Right cardiac atrium (tissue), 5 donors: ENCODE measurements around the gene PROS1. TPM values are rescaled to one million over a fixed set of nuclear protein-coding genes. Genes with fewer than 3 reads are reported as not detected.
"Not testable (repeated sequence)": the region's sequence is repeated elsewhere in the genome, so short reads cannot be mapped to it uniquely, and the experiment has no call there.

Experiments used
- ATAC-seq, 2 donors: fragments of 200-7000 bp; cut with Tn5 transposase; one replicate each; pipeline versions ENCODE4 v1.8.0 to v1.9.1; 2020; ENCODE audit warnings: moderate library complexity in 2 of 2, mild to moderate bottlenecking in 1 of 2
- DNase-seq, 3 donors: peaks; one replicate each; pipeline ENCODE4 v3.0.0-alpha.2; 2020
- H3K27ac ChIP-seq: one replicate; pipeline ENCODE4 v1.5.1; 2013; ENCODE audit warnings: mild to moderate bottlenecking, low read length, control low read depth, moderate library complexity
- H3K27me3 ChIP-seq: one replicate; pipeline ENCODE4 v1.6.1; 2013; ENCODE audit not compliant: control insufficient read depth, insufficient read depth
- H3K4me1 ChIP-seq: one replicate; pipeline ENCODE4 v1.6.1; 2013; ENCODE audit warnings: low read length; ENCODE audit not compliant: control insufficient read depth, insufficient read depth
- H3K4me3 ChIP-seq: one replicate; pipeline ENCODE4 v1.5.1; 2013; ENCODE audit warnings: low read length, control low read depth
- H3K9me3 ChIP-seq: one replicate; pipeline ENCODE4 v1.6.1; 2013; ENCODE audit warnings: low read length; ENCODE audit not compliant: control insufficient read depth
- WGBS: extraction: QIAGEN DNeasy Blood & Tissue Kit; methylation state at CpG from one replicate; pipeline ENCODE4 v1.1.7; 2013; 5-methylcytosine and 5-hydroxymethylcytosine counted together
- intact Hi-C, 4 donors: fragments of 100-400 bp; cut with DNase I; formaldehyde crosslinking; loops; one replicate each; pipeline versions ENCODE4 v1.11.0 to v1.14.0; 2022 to 2023
- polyA plus RNA-seq: library from polyadenylated mRNA; stranded (reverse); fragments of 200-250 nt; gene quantifications from one replicate; pipeline ENCODE4 v1.2.3, GENCODE V29; 2013
- total RNA-seq, 4 donors: library from RNA; stranded (reverse); fragmentation: NEBNext Ultra II Directional; extraction: Animal tissue kit (Norgen Biotek cat#: 25700); gene quantifications; one replicate each; pipeline ENCODE4 v1.2.1, GENCODE V29; 2021
- donor health status: healthy with polysubstance abuse.
- donor health status: DM: no; HTN: yes; CAD: no.
- donor health status: DM: no; HTN: no; CAD: no.
- donor health status: DM: no; HTN: yes; CAD: no; lungs with severe emphysema.
- donor health status: DM: yes; HTN: yes; CAD: no.

PROS1 gene
- total and polyA plus RNA-seq, 5 donors: 48.3 to 89.7 (median 76.4) TPM

- Histone ChIP-seq H3K4me1 (no peaks in the 10 kb centered on the region), H3K4me3 (peak within 1 kb of the TSS; percentile 79), H3K27ac (peak within 1 kb of the TSS; percentile 95), H3K9me3 (no peaks in the 10 kb centered on the region), H3K27me3 (no peaks in the 10 kb centered on the region)
- intact Hi-C loops: loop anchor here in 1 of 4 donors (10.0 kb wide), 1 partner anchor 65 kb away; no protein-coding TSS in a partner anchor
- DNase-seq (peak; percentile 99), ATAC-seq (peak; percentile 100)
- WGBS: under 1% methylated on average over 66 of the region's 66 CpGs
Observed at GRCh38 chr3:93979850-93980676, 6.4 kb upstream of the PROS1 start, which contains the start of gene ARL13B. TSS of gene ARL13B (plus strand) at chr3:93980155. CDS start at chr3:93980424, 269 bp downstream.

GRCh38 chr3:93969997-93970396, 3.7 kb downstream of the PROS1 start:
- ATAC-seq (no peak), DNase-seq (no peak)
- no peak overlapping the region for H3K4me3 ChIP-seq
- H3K27ac ChIP-seq: no peak overlapping the region
- H3K9me3 ChIP-seq: no peaks in the 10 kb centered on the region
- H3K27me3 ChIP-seq: no peaks in the 10 kb centered on the region
- peaks cover 5% of the 10 kb centered on the region for H3K4me1 ChIP-seq
- intact Hi-C loops: loop anchor here in 1 of 4 donors (10.0 kb wide), 1 partner anchor 55 kb away; no protein-coding TSS in a partner anchor
- 93% methylated on average over 1 of the region's 1 CpG for WGBS

GRCh38 chr3:93969443-93969842, 4.3 kb downstream of the PROS1 start:
- WGBS: 44% methylated on average over 3 of the region's 3 CpGs
- peak in 1 of 2 donors; percentile 9 for ATAC-seq

GRCh38 chr3:93965106-93965505, 8.6 kb downstream of the PROS1 start:
- H3K4me3 ChIP-seq, H3K27me3 ChIP-seq, H3K9me3 ChIP-seq, ATAC-seq, H3K27ac ChIP-seq, H3K4me1 ChIP-seq, intact Hi-C loops, DNase-seq: not testable (repeated sequence)
- 98% methylated on average over 19 of the region's 19 CpGs for WGBS

More at GRCh38 chr3:93969443-93969842, 4.3 kb downstream of the PROS1 start:
- no peak for DNase-seq
- no peaks in the 10 kb centered on the region for H3K9me3 ChIP-seq
- H3K4me3 ChIP-seq: no peak overlapping the region
- no peaks in the 10 kb centered on the region for H3K27me3 ChIP-seq
- intact Hi-C loops: no loop called here
- no peak overlapping the region for H3K27ac ChIP-seq
- H3K4me1 ChIP-seq: peaks cover 5% of the 10 kb centered on the region

- ATAC-seq: no peak
- Histone ChIP-seq H3K27me3 (no peaks in the 10 kb centered on the region), H3K4me1 (peaks cover 2% of the 10 kb centered on the region), H3K9me3 (no peaks in the 10 kb centered on the region), H3K27ac (no peak overlapping the region), H3K4me3 (no peak overlapping the region)
- 89% methylated on average over 3 of the region's 3 CpGs for WGBS
- no peak for DNase-seq
- intact Hi-C loops: no loop called here
Observed at GRCh38 chr3:93962798-93963197, 10.9 kb downstream of the PROS1 start.

- intact Hi-C loops: no loop called here
- H3K9me3 ChIP-seq: no peaks in the 10 kb centered on the region
- peaks cover 2% of the 10 kb centered on the region for H3K4me1 ChIP-seq
- WGBS: 59% methylated on average over 1 of the region's 1 CpG
- H3K27ac ChIP-seq: no peak overlapping the region
- ATAC-seq: no peak
- H3K4me3 ChIP-seq: no peak overlapping the region
- DNase-seq: no peak
- no peaks in the 10 kb centered on the region for H3K27me3 ChIP-seq
Observed at GRCh38 chr3:93961489-93961888, 12.2 kb downstream of the PROS1 start.

GRCh38 chr3:93961026-93961425, 12.7 kb downstream of the PROS1 start:
- Histone ChIP-seq H3K4me3 (no peak overlapping the region), H3K4me1 (peaks cover 2% of the 10 kb centered on the region), H3K27ac (no peak overlapping the region), H3K9me3 (no peaks in the 10 kb centered on the region), H3K27me3 (no peaks in the 10 kb centered on the region)
- DNase-seq: no peak
- intact Hi-C loops: no loop called here
- WGBS: 95% methylated on average over 1 of the region's 1 CpG
- no peak for ATAC-seq

GRCh38 chr3:93949958-93950357, 23.7 kb downstream of the PROS1 start:
- H3K9me3 ChIP-seq, H3K4me3 ChIP-seq, intact Hi-C loops, ATAC-seq, H3K4me1 ChIP-seq, H3K27ac ChIP-seq, DNase-seq, H3K27me3 ChIP-seq: not testable (repeated sequence)
- WGBS: 89% methylated on average over 8 of the region's 8 CpGs

- intact Hi-C loops, H3K9me3 ChIP-seq, H3K4me3 ChIP-seq, H3K27me3 ChIP-seq, DNase-seq, H3K4me1 ChIP-seq, H3K27ac ChIP-seq, ATAC-seq: not testable (repeated sequence)
- 97% methylated on average over 6 of the region's 6 CpGs for WGBS
Observed at GRCh38 chr3:93937485-93937884, 36.2 kb downstream of the PROS1 start.

- no peak overlapping the region for H3K27ac ChIP-seq
- 96% methylated on average over 1 of the region's 1 CpG for WGBS
- no peaks in the 10 kb centered on the region for H3K9me3 ChIP-seq
- ATAC-seq: no peak
- no peaks in the 10 kb centered on the region for H3K4me1 ChIP-seq
- intact Hi-C loops: no loop called here
- DNase-seq: no peak
- H3K4me3 ChIP-seq: no peak overlapping the region
- no peaks in the 10 kb centered on the region for H3K27me3 ChIP-seq
Observed at GRCh38 chr3:93936549-93936948, 37.1 kb downstream of the PROS1 start.

- WGBS: 70% methylated on average over 5 of the region's 5 CpGs
- intact Hi-C loops: no loop called here
- DNase-seq (no peak), ATAC-seq (no peak)
- Histone ChIP-seq H3K27ac (no peak overlapping the region), H3K27me3 (no peaks in the 10 kb centered on the region), H3K9me3 (no peaks in the 10 kb centered on the region), H3K4me3 (no peak overlapping the region), H3K4me1 (no peaks in the 10 kb centered on the region)
Observed at GRCh38 chr3:93934366-93935046, 39.2 kb downstream of the PROS1 start.
